CD4-positive, alpha-beta T cell (primary cell): ENCODE results near the gene DNLZ. TPM values are rescaled to one million over a fixed set of nuclear protein-coding genes. Genes with fewer than 3 reads are reported as not detected.

Experiments used
- ATAC-seq: fragments of 200-7000 bp; cut with Tn5 transposase; one replicate; pipeline ENCODE4 v1.10.0; 2022; ENCODE audit warnings: mild to moderate bottlenecking; ENCODE audit not compliant: poor library complexity
- CTCF ChIA-PET: fragments of 350-600 bp; sonication (Branson Sonifier 250); formaldehyde crosslinking; loops from one replicate; lab custom pipeline; 2021; ENCODE audit warnings: antibody characterized with exemption, inconsistent platforms; lab: Charles Lee
- POLR2A ChIA-PET: fragments of 350-600 bp; sonication (Branson Sonifier 250); formaldehyde crosslinking; loops from one replicate; lab custom pipeline; 2021; ENCODE audit warnings: antibody characterized with exemption, inconsistent platforms; lab: Charles Lee
- DNase-seq, 14 experiments: peaks; one replicate each; pipeline ENCODE4 v3.0.0-alpha.2; 2013 to 2020; ENCODE audit warnings: mixed read lengths in 2 of 14
- H3K27ac ChIP-seq, 2 donors: one replicate each; pipeline versions ENCODE4 v1.5.1 to v1.7.0; 2013; ENCODE audit warnings: low read length in 2 of 2, low read depth in 1 of 2, mild to moderate bottlenecking in 1 of 2
- H3K27me3 ChIP-seq, 2 experiments: 1 replicate in 1 of 2; 2 replicates in 1 of 2; pipeline versions ENCODE4 v1.6.1 to v1.7.0; 2013; ENCODE audit warnings: low read length in 2 of 2, control low read depth in 1 of 2, mild to moderate bottlenecking in 1 of 2, moderate library complexity in 1 of 2; ENCODE audit not compliant: insufficient read depth in 2 of 2, control insufficient read depth in 1 of 2
- H3K36me3 ChIP-seq: one replicate; pipeline ENCODE4 v1.6.1; 2013; ENCODE audit warnings: low read length, control low read depth; ENCODE audit not compliant: insufficient read depth
- H3K4me1 ChIP-seq: one replicate; pipeline ENCODE4 v1.6.1; 2013; ENCODE audit warnings: low read length, control low read depth; ENCODE audit not compliant: insufficient read depth
- H3K4me3 ChIP-seq: one replicate; pipeline ENCODE4 v1.5.1; 2013; ENCODE audit warnings: mild to moderate bottlenecking, low read length, moderate library complexity
- H3K9me3 ChIP-seq, 2 experiments: 1 replicate in 1 of 2; 2 replicates in 1 of 2; pipeline versions ENCODE4 v1.6.1 to v1.7.0; 2013; ENCODE audit warnings: low read length in 2 of 2, mild to moderate bottlenecking in 2 of 2, control low read depth in 1 of 2, moderate library complexity in 1 of 2; ENCODE audit not compliant: control insufficient read depth in 1 of 2, insufficient read depth in 1 of 2
- H3K27ac Mint-ChIP-seq: one replicate; pipeline ENCODE4 v1.8.0; 2020; ENCODE audit warnings: mixed read lengths
- H3K27me3 Mint-ChIP-seq: one replicate; pipeline ENCODE4 v1.8.0; 2021; ENCODE audit warnings: mixed read lengths
- H3K36me3 Mint-ChIP-seq: one replicate; pipeline ENCODE4 v1.8.0; 2021; ENCODE audit warnings: low read depth, mixed read lengths
- H3K4me1 Mint-ChIP-seq: one replicate; pipeline ENCODE4 v1.8.0; 2021; ENCODE audit warnings: low read depth, mixed read lengths
- H3K4me3 Mint-ChIP-seq: one replicate; pipeline ENCODE4 v1.8.0; 2020; ENCODE audit warnings: mild to moderate bottlenecking, mixed read lengths
- H3K9me3 Mint-ChIP-seq: one replicate; pipeline ENCODE4 v1.8.0; 2020; ENCODE audit warnings: mixed read lengths
- CTCF ChIP-seq: fragments of 200-600 bp; IDR thresholded peaks from one replicate; pipeline ENCODE4 v1.8.0; 2022; ENCODE audit warnings: antibody characterized with exemption, mild to moderate bottlenecking
- intact Hi-C, 2 experiments: fragments of 100-400 bp; cut with DNase I in 1 of 2; cut with micrococcal nuclease in 1 of 2; formaldehyde crosslinking; loops; one replicate each; pipeline versions ENCODE4 v1.15.1 to v1.9.0; 2023 to 2025; cut with DNase I, micrococcal nuclease
- total RNA-seq, 174 experiments: library from RNA in 2 of 174; stranded (reverse) in 2 of 174; gene quantifications; one replicate each; pipeline ENCODE4 v1.2.3 and lab custom pipeline; 2021 to 2026

DNLZ gene
- total RNA-seq, 2 experiments from 2014 or later: 15.4 to 17.0 TPM

DNA sequence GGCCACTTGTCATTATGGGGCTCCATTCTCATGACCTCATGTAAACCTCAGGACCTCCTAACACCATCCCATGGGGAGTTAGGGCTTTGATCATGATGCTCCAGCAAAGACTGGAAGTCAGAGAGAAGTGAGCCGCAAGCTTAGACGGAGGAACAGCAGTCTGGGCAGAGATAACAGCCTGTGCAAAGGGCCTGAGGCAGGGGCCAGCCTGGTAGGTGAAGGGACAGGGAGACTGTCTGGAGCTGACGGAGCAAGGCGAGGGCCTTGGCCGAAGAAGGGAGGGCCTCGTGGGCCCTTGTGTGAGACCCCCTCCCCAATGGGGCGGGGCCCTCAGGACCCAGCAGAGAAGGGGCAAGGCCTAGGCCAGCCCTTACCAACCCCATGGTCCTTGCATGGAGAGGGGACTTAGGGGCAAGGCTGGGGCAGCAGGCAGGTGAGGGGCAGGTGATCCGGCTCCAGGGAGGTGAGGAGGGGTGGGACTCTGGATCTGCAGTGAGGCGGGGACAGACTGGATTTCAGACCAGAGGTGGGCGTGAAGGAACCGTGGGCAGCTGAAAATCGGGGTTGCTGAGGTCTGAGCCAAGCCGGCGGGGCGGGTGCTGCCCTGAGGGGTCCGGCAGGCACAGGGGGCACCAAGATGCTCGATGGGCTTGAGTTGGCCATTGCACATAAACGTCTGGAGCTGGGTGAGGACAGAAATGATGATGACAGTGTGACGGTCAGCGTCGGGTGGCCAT is 18.8 kb downstream of the DNLZ start:
- no peaks in the 10 kb centered on the region for H3K9me3 ChIP-seq
- H3K27ac ChIP-seq: no peak overlapping the region
- Mint-ChIP-seq H3K9me3 (no peaks in the 10 kb centered on the region), H3K4me3 (no peak overlapping the region), H3K4me1 (no peaks in the 10 kb centered on the region), H3K27ac (no peak overlapping the region), H3K36me3 (no peaks in the 10 kb centered on the region), H3K27me3 (no peaks in the 10 kb centered on the region)
- ATAC-seq (no peak), DNase-seq (no peak)
- peaks cover 4% of the 10 kb centered on the region for H3K4me1 ChIP-seq
- no peaks in the 10 kb centered on the region for H3K36me3 ChIP-seq
- ChIA-PET CTCF (no interaction called here), POLR2A (no interaction called here)
- no peaks in the 10 kb centered on the region for H3K27me3 ChIP-seq
- no peak overlapping the region for H3K4me3 ChIP-seq
- TF ChIP-seq CTCF: no peak
- intact Hi-C loops: no loop called here

GRCh38 chr9:136343884-136344269 is 19.7 kb downstream of the DNLZ start:
- ATAC-seq: no peak
- peaks cover 4% of the 10 kb centered on the region for H3K4me1 ChIP-seq
- POLR2A ChIA-PET: no interaction called here
- no peaks in the 10 kb centered on the region for H3K9me3 ChIP-seq
- Mint-ChIP-seq H3K27me3 (no peaks in the 10 kb centered on the region), H3K4me1 (no peaks in the 10 kb centered on the region), H3K4me3 (no peak overlapping the region), H3K9me3 (no peaks in the 10 kb centered on the region), H3K36me3 (no peaks in the 10 kb centered on the region), H3K27ac (no peak overlapping the region)
- CTCF ChIA-PET: no interaction called here
- no peak overlapping the region for H3K27ac ChIP-seq
- H3K4me3 ChIP-seq: no peak overlapping the region
- no peaks in the 10 kb centered on the region for H3K36me3 ChIP-seq
- DNase-seq: no peak
- no peak for TF ChIP-seq CTCF
- H3K27me3 ChIP-seq: no peaks in the 10 kb centered on the region
- intact Hi-C loops: no loop called here

GRCh38 chr9:136343121-136343883 is 20.2 kb downstream of the DNLZ start:
- TF ChIP-seq CTCF: no peak
- ChIA-PET POLR2A (no interaction called here), CTCF (no interaction called here)
- Mint-ChIP-seq H3K27me3 (no peaks in the 10 kb centered on the region), H3K4me3 (no peak overlapping the region), H3K4me1 (no peaks in the 10 kb centered on the region), H3K36me3 (no peaks in the 10 kb centered on the region), H3K27ac (no peak overlapping the region), H3K9me3 (no peaks in the 10 kb centered on the region)
- DNase-seq: no peak
- Histone ChIP-seq H3K9me3 (no peaks in the 10 kb centered on the region), H3K36me3 (no peaks in the 10 kb centered on the region), H3K27ac (no peak overlapping the region), H3K4me1 (peaks cover 4% of the 10 kb centered on the region), H3K27me3 (no peaks in the 10 kb centered on the region), H3K4me3 (no peak overlapping the region)
- intact Hi-C loops: no loop called here
- ATAC-seq: no peak
